Thoracic aorta (tissue), 2 donors: Measurements from ENCODE around the gene ABHD10. TPM values are rescaled to one million over a fixed set of nuclear protein-coding genes. Genes with fewer than 3 reads are reported as not detected.

Experiments
- ATAC-seq: fragments of 150-250 bp; one replicate; pipeline ENCODE4 v1.8.0; 2017; ENCODE audit warnings: low read depth; ENCODE audit not compliant: insufficient number of reproducible peaks, low FRiP score
- DNase-seq: peaks from one replicate; pipeline ENCODE4 v3.0.0-alpha.2; 2020; ENCODE audit warnings: low spot score
- H3K27ac ChIP-seq, 2 donors: fragments of 200-600 bp; sonication (generic); 1 replicate in 1 of 2; 2 replicates in 1 of 2; pipeline ENCODE4 v1.5.1; 2016; ENCODE audit warnings: mild to moderate bottlenecking in 2 of 2, moderate library complexity in 2 of 2
- H3K27me3 ChIP-seq: fragments of 200-600 bp; sonication (generic); replicated peaks from 2 replicates; pipeline ENCODE4 v1.6.0; 2016; ENCODE audit warnings: mild to moderate bottlenecking; ENCODE audit not compliant: insufficient read depth
- H3K36me3 ChIP-seq: fragments of 200-600 bp; sonication (generic); one replicate; pipeline ENCODE4 v1.5.1; 2016
- H3K4me1 ChIP-seq, 2 donors: fragments of 200-600 bp; sonication (generic); 1 replicate in 1 of 2; 2 replicates in 1 of 2; pipeline versions ENCODE4 v1.5.1 to v1.6.0; 2016; ENCODE audit warnings: low read depth in 2 of 2, mild to moderate bottlenecking in 1 of 2; ENCODE audit not compliant: control insufficient read depth in 1 of 2
- H3K4me3 ChIP-seq: fragments of 200-600 bp; sonication (generic); 2 replicates; pipeline ENCODE4 v1.5.1; 2016; ENCODE audit warnings: mild to moderate bottlenecking
- H3K9me3 ChIP-seq: fragments of 200-600 bp; sonication (generic); 2 replicates; pipeline ENCODE4 v1.5.1; 2016
- total RNA-seq, 2 donors: library from RNA; depleted of rRNA; stranded (reverse); fragments of >200 nt; gene quantifications; one replicate each; pipeline versions ENCODE4 v1.1.0 to v1.2.3, GENCODE V29; 2016
- TF ChIP-seq, protein P1 (sequence below): fragments of 200-600 bp; sonication (generic); IDR thresholded peaks from one replicate; pipeline ENCODE4 v1.5.1; 2019; ENCODE audit warnings: antibody characterized with exemption

Gene ABHD10
- total RNA-seq, 2 donors from 2014 or later, result 9.6 to 13.2 TPM

DNA sequence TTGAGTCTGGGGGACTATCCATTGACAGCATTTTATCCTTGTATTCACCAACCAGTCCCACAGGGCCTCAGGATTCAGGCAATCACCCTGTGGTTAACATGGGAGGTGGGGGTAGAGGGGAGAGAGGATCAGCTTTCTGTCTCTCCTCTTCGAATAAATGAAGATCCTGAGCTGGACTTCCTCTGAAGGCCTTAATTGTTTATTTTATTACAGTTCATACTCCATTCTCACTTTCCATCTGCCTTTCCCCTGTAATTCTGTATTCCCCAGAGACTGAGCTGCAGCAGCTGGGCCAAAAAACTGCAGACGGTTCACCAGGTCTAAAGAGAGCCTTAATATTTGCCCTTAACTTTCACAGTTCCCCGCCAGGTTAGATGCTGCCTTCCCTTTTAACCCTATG, 31.8 kb downstream of the ABHD10 start:
- DNase-seq, result no peak
- H3K36me3 ChIP-seq, result no peaks in the 10 kb centered on the region

DNA sequence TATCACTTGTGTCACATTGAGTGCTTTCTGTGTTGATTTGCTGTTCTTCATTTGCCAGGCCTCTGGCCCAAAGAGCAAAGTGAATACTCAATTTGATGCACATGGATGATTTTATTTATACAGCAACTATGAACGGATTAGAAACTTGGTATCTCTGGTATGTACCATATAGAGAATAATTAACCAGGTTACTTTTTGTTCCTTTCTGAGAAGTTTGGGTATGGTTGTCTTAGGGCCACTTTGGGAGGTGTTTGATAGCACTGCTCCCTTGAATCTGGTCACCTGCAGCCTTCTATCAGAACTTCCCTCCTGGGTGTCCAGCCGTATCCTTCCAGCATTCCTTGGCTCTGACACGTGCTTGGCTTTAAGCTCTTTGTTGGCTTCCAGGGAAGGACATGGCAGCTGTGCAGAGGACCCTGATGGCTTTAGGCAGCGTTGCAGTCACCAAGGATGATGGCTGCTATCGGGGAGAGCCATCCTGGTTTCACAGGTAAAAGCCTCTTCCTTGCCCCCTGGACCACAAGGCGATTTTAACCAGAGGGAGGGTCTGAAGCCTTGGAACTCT, 32.6 kb downstream of the ABHD10 start:
- no peak for DNase-seq
- H3K4me1 ChIP-seq, result peaks cover 3 to 38% of the 10 kb centered on the region in 2 donors
- H3K9me3 ChIP-seq, result no peaks in the 10 kb centered on the region

More for the DNA sequence above, 31.8 kb downstream of the ABHD10 start:
- no peak for ATAC-seq
- H3K4me1 ChIP-seq, result peaks cover 3 to 38% of the 10 kb centered on the region in 2 donors
- no peaks in the 10 kb centered on the region for H3K9me3 ChIP-seq
- H3K27ac ChIP-seq, result no peak overlapping the region
- H3K27me3 ChIP-seq, result no peaks in the 10 kb centered on the region
- H3K4me3 ChIP-seq, result no peak overlapping the region
- TF ChIP-seq, protein P1, sequence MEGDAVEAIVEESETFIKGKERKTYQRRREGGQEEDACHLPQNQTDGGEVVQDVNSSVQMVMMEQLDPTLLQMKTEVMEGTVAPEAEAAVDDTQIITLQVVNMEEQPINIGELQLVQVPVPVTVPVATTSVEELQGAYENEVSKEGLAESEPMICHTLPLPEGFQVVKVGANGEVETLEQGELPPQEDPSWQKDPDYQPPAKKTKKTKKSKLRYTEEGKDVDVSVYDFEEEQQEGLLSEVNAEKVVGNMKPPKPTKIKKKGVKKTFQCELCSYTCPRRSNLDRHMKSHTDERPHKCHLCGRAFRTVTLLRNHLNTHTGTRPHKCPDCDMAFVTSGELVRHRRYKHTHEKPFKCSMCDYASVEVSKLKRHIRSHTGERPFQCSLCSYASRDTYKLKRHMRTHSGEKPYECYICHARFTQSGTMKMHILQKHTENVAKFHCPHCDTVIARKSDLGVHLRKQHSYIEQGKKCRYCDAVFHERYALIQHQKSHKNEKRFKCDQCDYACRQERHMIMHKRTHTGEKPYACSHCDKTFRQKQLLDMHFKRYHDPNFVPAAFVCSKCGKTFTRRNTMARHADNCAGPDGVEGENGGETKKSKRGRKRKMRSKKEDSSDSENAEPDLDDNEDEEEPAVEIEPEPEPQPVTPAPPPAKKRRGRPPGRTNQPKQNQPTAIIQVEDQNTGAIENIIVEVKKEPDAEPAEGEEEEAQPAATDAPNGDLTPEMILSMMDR, result no peak

DNA sequence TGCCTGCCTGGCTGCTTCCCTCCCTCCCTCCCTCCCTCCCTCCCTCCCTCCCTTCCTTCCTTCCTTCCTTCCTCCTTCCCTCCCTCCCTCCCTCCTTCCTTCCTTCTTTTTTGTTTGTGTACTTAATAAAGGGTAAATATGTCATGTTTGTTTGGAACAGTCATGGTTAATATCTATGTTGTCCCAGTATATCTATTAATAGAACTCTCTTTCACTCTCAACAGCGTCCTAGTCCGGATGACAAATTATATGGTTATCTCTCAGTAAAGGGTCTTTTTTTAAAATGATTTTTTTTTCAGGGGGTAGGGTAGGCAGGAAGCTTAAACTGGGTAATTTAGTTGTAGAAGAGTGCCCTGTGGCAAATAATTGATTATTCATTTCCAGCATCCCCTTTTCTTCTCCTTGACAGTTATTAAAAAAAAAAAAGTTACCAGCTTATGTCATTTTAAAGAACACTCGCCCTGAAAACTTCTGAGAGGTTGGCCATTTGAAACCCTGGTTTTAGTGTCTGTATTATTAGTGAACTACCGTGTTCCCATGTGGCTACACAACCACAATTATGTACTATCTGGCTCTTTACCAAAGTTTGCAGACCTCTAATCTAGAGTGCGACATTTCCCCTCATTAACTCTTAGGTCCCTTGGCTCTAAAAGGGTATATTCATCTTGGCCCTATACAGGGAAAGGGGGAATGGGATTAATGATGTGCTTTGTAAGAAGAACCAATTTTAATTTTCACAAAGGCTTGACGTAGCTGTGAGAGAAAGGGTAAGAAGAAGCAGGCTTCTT, 33.6 kb downstream of the ABHD10 start:
- DNase-seq (no peak), ATAC-seq (no peak)
- TF ChIP-seq, protein P1, result no peak
- Histone ChIP-seq H3K36me3 (no peaks in the 10 kb centered on the region), H3K4me3 (no peak overlapping the region), H3K4me1 (peaks cover 3 to 37% of the 10 kb centered on the region in 2 donors), H3K27me3 (no peaks in the 10 kb centered on the region), H3K27ac (no peak overlapping the region), H3K9me3 (no peaks in the 10 kb centered on the region)

More for the DNA sequence above, 32.6 kb downstream of the ABHD10 start:
- Histone ChIP-seq H3K4me3 (no peak overlapping the region), H3K27me3 (no peaks in the 10 kb centered on the region), H3K36me3 (no peaks in the 10 kb centered on the region), H3K27ac (no peak overlapping the region)
- TF ChIP-seq, protein P1, result no peak
- no peak for ATAC-seq

DNA sequence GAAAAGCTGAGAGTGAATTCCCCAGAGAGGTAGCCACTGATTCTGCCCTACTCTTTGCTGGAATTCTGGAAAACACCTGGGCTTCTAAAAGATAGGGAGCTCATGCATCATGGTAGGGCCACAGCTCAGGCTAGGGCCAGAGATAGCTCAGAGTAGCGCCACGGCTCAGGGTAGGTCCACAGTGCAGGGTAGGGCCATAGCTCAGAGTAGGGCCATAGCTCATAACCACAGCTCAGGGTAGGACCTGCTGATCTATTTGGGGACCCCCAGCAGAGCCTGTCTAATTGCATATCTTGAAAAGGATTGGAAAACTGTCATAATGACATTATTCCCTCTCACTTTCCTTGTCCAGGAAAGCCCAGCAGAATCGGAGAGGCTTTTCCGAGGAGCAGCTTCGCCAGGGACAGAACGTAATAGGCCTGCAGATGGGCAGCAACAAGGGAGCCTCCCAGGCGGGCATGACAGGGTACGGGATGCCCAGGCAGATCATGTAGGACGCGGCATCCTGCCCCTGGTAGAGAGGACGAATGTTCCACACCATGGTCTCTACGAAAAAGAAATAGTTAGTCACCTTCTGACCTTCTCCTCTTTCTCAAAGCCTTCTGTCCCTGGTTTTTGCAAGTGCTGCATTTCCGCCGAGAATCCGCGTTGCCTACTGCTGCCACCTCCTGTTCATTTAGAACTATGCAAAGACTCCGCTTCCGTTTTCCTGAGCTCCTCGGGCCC, 34.4 kb downstream of the ABHD10 start:
- Histone ChIP-seq H3K4me3 (peak overlapping the region; percentile 37), H3K4me1 (peaks cover 3 to 29% of the 10 kb centered on the region in 2 donors), H3K27me3 (no peaks in the 10 kb centered on the region), H3K9me3 (no peaks in the 10 kb centered on the region), H3K36me3 (no peaks in the 10 kb centered on the region), H3K27ac (no peak overlapping the region)
- ATAC-seq (peak; percentile 81), DNase-seq (no peak)
- TF ChIP-seq, protein P1, result peak; percentile 76

DNA sequence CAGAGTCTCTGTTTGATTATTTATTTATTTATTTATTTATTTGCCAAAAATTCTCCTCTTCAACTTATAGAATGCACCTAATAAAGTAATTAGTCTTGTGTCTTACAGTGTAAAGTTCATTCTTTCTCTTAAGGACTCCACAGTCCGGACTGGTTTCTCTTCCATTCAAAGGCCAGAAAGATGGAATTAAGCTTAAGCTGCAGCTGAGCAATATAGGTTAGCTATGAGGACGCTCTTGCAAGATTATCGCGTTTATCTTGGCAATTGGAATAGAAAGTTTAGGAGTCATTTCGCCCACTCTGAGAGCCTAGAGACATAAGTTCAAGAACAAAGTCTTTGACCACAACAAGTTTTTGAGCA, 34.9 kb downstream of the ABHD10 start:
- Histone ChIP-seq H3K4me3 (peak overlapping the region; percentile 37), H3K27ac (no peak overlapping the region), H3K9me3 (no peaks in the 10 kb centered on the region), H3K36me3 (no peaks in the 10 kb centered on the region), H3K27me3 (no peaks in the 10 kb centered on the region), H3K4me1 (peaks cover 0 to 25% of the 10 kb centered on the region in 2 donors)
- TF ChIP-seq, protein P1, result no peak
- DNase-seq (no peak), ATAC-seq (no peak)
